Measurements from ENCODE around the gene CDKN2C. TPM values are rescaled to one million over a fixed set of nuclear protein-coding genes. Genes with fewer than 3 reads are reported as not detected.
"Not testable (repeated sequence)": the region's sequence is repeated elsewhere in the genome, so short reads cannot be mapped to it uniquely, and the experiment has no call there.

The CDKN2C gene
- 13.7 and 14.9 TPM in 2 replicates for total RNA-seq

DNA sequence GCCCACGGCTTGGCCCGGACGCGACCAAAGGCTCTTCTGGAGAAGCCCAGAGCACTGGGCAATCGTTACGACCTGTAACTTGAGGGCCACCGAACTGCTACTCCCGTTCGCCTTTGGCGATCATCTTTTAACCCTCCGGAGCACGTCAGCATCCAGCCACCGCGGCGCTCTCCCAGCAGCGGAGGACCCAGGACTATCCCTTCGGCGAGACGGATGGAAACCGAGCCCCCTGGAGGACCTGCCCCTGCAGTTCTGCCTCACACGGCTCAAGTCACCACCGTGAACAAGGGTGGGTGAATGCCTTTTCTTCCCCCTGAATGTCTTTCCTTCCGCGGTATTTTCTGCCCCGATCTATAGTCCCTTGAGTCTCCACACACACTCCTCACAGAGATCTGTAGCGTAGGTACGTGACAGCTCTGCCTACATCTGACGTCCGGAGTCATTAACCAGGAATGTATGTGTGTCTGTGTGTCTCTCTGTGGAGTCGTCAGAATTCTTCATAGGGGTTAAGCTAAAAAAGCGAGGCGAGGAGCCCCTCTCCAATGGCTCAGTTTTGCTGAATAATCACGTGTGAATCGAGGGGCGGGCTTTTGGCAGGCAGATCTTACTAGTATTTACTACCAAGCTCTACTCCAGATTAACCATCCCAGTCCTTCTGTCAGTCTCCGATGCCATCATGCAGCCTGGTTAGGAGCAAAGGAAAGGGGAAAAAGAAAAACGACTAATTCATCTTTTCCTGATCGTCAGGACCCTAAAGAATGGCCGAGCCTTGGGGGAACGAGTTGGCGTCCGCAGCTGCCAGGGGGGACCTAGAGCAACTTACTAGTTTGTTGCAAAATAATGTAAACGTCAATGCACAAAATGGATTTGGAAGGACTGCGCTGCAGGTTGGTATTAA lies at the start of gene CDKN2C:
CDKN2C (plus strand) TSS at position 635 of the 898 bp plus-strand sequence; CDS start at position 759, 124 bp downstream.
- H3K4me1 Mint-ChIP-seq (ENCODE audit: low read depth) = peaks cover 45% of the 10 kb centered on the region
- H3K27ac Mint-ChIP-seq = peak within 1 kb of the TSS; percentile 98
- peaks cover 7% of the 10 kb centered on the region for H3K27me3 Mint-ChIP-seq (ENCODE audit: insufficient read depth)
- H3K4me3 Mint-ChIP-seq = peak within 1 kb of the TSS; percentile 99
- no peaks in the 10 kb centered on the region for H3K9me3 Mint-ChIP-seq
- peaks cover 25% of the 10 kb centered on the region for H3K36me3 Mint-ChIP-seq (ENCODE audit: low read depth)
- intact Hi-C loops (cut with micrococcal nuclease) = loop anchor here (1.0 to 10.0 kb wide), 9 partner anchors 7 to 1757 kb away; partner anchors contain the start of genes BTF3L4, EPS15, RNF11 and TXNDC12
- DNase-seq (ENCODE audit: low spot score) = peak; percentile 48

DNA sequence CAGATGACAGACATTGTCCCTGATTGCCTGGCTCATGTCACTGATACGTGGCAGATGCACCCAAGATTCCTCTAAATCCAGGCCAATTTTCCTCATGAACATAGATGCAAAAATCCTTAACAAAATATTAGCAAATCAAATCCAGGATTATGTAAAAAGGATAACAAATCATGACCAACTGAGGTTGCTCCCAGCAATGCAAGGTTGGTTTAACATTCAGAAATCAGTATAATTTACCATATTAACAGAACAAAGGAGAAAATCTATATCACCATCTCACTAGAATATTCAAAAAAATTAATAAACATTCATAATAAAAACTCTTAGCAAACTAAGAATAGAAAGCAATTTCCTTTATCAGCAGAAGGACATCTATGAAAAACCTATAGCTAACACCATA lies 49.6 kb upstream of the CDKN2C start:
- Mint-ChIP-seq H3K27ac (no peak overlapping the region), H3K27me3 (ENCODE audit: insufficient read depth) (no peaks in the 10 kb centered on the region), H3K4me3 (no peak overlapping the region), H3K36me3 (ENCODE audit: low read depth) (peaks cover 3% of the 10 kb centered on the region), H3K4me1 (ENCODE audit: low read depth) (no peaks in the 10 kb centered on the region), H3K9me3 (peaks cover 17% of the 10 kb centered on the region)
- intact Hi-C loops (cut with micrococcal nuclease) = no loop called here
- DNase-seq (ENCODE audit: low spot score) = no peak

DNA sequence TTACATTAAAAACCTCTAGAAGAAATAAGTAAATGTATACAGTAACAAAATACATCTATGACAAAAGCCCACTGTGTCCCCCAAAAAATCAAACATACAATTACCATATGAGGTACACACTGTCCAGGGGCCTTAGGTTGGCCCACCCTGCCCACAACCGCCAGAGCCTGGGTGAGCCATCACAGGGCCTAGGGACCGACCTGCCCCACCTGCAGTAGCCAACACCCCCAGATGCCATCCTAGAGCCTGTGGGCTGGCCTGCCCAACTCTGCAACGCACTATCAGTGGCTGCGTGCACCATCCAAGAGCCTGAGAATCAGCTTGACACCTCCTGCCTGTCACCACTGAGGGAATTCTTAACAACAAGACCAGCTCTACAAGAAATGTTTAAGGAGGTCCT lies 49.0 kb upstream of the CDKN2C start:
- Mint-ChIP-seq H3K27ac (no peak overlapping the region), H3K4me3 (no peak overlapping the region), H3K9me3 (peaks cover 17% of the 10 kb centered on the region), H3K27me3 (ENCODE audit: insufficient read depth) (no peaks in the 10 kb centered on the region), H3K36me3 (ENCODE audit: low read depth) (peaks cover 4% of the 10 kb centered on the region), H3K4me1 (ENCODE audit: low read depth) (no peaks in the 10 kb centered on the region)
- intact Hi-C loops (cut with micrococcal nuclease) = no loop called here
- no peak for DNase-seq (ENCODE audit: low spot score)

DNA sequence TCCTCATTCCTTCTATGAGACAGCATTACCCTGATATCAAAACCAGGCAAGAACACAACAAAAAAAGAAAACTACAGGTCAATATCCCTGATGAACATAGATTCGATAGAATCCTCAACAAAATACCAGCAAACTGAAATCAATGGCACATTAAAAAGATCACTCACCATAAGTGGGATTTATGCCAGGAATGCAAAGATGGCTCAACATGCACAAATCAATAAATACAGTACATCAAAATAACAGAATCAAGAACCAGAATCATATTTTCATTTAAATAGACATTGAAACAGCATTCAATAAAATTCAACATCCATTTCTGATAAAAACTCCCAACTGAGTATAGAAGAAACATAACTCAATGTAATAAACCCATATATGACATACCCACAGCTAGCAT lies 46.5 kb upstream of the CDKN2C start:
- no peak overlapping the region for H3K4me3 Mint-ChIP-seq
- H3K36me3 Mint-ChIP-seq (ENCODE audit: low read depth) = peaks cover 10% of the 10 kb centered on the region
- DNase-seq (ENCODE audit: low spot score) = no peak
- no peaks in the 10 kb centered on the region for H3K4me1 Mint-ChIP-seq (ENCODE audit: low read depth)
- H3K27ac Mint-ChIP-seq = no peak overlapping the region
- intact Hi-C loops (cut with micrococcal nuclease) = no loop called here
- no peaks in the 10 kb centered on the region for H3K27me3 Mint-ChIP-seq (ENCODE audit: insufficient read depth)
- H3K9me3 Mint-ChIP-seq = peaks cover 17% of the 10 kb centered on the region

DNA sequence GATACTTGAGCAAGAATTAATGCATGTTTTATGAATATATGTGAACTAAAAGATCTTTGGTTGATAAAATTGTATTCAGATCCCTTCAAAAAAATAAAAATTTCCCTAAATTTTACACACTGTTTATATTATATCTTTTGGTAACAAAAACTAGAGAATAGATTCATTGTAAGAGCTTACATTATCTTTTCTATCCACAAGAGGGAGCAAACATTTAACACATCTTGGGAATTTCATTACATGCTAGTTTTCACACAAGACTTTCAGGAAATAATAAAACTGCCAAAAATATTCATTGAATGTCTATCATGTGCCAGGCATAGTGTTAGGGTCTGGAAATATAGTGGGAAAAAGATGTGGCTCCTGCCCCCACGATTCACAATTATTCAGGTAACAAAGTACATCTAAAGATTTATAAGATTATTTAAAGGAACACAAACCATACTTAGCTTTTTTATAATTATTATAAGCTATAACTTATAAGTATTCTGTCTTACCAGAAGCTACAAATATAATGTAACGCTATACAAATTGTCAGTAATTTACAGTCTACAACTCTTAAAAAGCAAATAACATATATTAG lies 40.6 kb upstream of the CDKN2C start:
- DNase-seq (ENCODE audit: low spot score) = no peak
- Mint-ChIP-seq H3K27ac (no peak overlapping the region), H3K4me1 (ENCODE audit: low read depth) (peaks cover 25% of the 10 kb centered on the region), H3K36me3 (ENCODE audit: low read depth) (peaks cover 8% of the 10 kb centered on the region), H3K4me3 (no peak overlapping the region), H3K27me3 (ENCODE audit: insufficient read depth) (no peaks in the 10 kb centered on the region), H3K9me3 (no peaks in the 10 kb centered on the region)
- intact Hi-C loops (cut with micrococcal nuclease) = loop anchor here (1.0 to 5.0 kb wide), 5 partner anchors 31 to 260 kb away; partner anchors contain the start of gene FAF1

DNA sequence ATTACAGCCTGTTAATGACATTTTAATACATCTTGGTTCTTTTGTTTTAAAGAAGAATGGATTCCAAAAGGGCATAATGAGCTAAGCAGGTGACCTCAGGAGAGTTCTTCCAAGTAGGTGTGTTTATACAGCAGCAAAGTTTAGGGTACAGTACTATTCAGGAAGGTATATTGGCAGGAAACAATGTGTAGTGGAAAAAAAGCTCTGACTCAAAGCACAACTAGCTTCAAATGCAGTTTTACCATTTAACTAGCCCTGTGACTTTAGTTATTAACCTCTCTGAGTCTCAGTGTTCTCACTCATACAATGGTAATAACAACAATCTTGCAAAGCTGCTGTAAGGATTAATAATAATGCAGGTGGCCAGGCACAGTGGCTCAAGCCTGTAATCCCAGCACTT lies 39.9 kb upstream of the CDKN2C start:
- Mint-ChIP-seq H3K27me3 (ENCODE audit: insufficient read depth) (no peaks in the 10 kb centered on the region), H3K27ac (no peak overlapping the region), H3K4me1 (ENCODE audit: low read depth) (peaks cover 25% of the 10 kb centered on the region), H3K4me3 (no peak overlapping the region), H3K36me3 (ENCODE audit: low read depth) (peaks cover 8% of the 10 kb centered on the region), H3K9me3 (no peaks in the 10 kb centered on the region)
- intact Hi-C loops (cut with micrococcal nuclease) = no loop called here
- no peak for DNase-seq (ENCODE audit: low spot score)

DNA sequence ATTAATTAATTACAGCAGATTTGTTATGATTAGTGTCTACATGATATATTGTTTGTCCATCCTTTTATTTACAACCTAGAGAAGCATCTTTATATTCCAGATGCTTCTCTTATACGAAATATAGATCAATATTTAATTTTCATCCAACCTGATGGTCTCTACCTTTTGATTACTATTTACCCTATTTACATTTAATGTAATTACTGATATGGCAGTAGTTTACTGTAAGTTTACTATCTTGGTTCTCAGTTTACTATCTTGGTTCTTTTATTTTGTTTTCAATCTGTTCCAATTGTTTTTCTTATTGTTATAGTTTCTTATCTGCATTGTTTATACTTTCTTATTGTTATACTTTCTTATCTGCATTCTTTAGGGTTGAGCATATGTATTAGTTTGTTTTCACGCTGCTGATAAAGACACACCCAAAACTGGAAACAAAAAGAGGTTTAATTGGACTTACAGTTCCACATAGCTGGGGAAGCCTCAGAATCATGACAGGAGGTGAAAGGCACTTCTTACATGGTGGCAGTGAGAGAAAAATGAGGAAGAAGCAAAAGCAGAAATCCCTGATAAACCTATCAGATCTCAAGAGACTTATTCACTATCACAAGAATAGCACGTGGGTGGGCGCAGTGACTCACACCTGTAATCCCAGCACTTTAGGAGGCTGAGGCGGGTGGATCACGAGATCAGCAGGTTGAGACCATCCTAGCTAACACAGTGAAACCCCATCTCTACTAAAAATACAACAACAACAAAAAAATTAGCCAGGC lies 38.9 kb upstream of the CDKN2C start:
- Mint-ChIP-seq H3K4me3 (no peak overlapping the region), H3K27ac (no peak overlapping the region), H3K4me1 (ENCODE audit: low read depth) (peaks cover 30% of the 10 kb centered on the region), H3K27me3 (ENCODE audit: insufficient read depth) (no peaks in the 10 kb centered on the region), H3K9me3 (no peaks in the 10 kb centered on the region), H3K36me3 (ENCODE audit: low read depth) (peaks cover 5% of the 10 kb centered on the region)
- no peak for DNase-seq (ENCODE audit: low spot score)
- intact Hi-C loops (cut with micrococcal nuclease) = no loop called here

DNA sequence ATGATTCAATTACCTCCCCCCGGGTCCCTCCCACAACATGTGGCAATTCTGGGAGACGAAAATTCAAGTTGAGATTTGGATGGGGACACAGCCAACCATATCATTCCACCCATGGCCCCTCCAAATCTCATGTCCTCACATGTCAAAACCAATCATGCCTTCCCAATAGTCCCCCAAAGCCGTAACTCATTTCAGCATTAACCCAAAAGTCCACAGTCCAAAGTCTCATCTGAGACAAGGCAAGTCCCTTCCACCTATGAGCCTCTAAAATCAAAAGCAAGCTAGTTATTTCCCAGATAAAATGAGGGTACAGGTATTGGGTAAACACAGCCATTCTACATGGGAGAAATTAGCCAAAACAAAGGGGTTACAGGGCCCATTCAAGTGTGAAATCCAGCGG lies 38.0 kb upstream of the CDKN2C start:
- H3K4me3 Mint-ChIP-seq; intact Hi-C loops (cut with micrococcal nuclease); H3K27ac Mint-ChIP-seq; DNase-seq (ENCODE audit: low spot score); H3K27me3 Mint-ChIP-seq (ENCODE audit: insufficient read depth); H3K9me3 Mint-ChIP-seq; H3K36me3 Mint-ChIP-seq (ENCODE audit: low read depth): not testable (repeated sequence)
- H3K4me1 Mint-ChIP-seq (ENCODE audit: low read depth) = peaks cover 34% of the 10 kb centered on the region

DNA sequence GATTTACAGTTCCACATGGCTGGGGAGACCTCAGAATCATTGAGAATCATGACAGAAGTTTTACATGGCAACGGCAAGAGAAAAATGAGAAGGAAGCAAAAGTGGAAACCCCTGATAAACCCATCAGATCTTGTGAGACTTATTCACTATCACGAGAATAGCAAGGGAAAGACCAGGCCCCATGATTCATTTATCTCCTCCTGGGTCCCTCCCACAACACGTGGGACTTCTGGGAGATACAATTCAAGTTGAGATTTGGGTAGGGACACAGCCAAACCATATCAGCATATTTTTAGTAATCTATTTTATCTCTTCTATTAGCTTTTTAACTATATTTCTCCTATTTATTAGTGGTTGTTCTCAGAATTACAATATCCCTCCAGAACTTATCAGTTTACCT lies 36.3 kb upstream of the CDKN2C start:
- H3K36me3 Mint-ChIP-seq (ENCODE audit: low read depth); H3K4me3 Mint-ChIP-seq; H3K27me3 Mint-ChIP-seq (ENCODE audit: insufficient read depth); H3K9me3 Mint-ChIP-seq; H3K27ac Mint-ChIP-seq; intact Hi-C loops (cut with micrococcal nuclease); DNase-seq (ENCODE audit: low spot score): not testable (repeated sequence)
- peaks cover 34% of the 10 kb centered on the region for H3K4me1 Mint-ChIP-seq (ENCODE audit: low read depth)

DNA sequence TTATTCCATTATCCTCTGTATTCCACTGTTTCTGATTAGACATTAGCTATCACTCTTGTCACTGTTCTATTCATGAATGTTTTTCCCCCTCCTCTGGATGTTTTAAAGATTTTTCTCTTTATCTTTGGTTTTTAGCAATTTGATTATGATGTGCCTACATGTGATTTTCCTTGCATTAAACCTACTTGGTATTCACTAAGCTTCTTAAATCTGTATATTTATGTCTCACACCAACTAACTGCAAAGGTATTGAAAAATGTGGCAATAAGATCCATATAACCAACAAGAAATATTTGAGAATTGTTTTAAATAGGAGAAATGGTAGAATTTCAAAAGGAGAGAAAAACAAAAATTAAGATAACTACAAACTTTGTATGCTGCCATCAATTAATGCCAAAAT lies 35.2 kb upstream of the CDKN2C start:
- Mint-ChIP-seq H3K36me3 (ENCODE audit: low read depth) (no peaks in the 10 kb centered on the region), H3K4me3 (no peak overlapping the region), H3K4me1 (ENCODE audit: low read depth) (peaks cover 28% of the 10 kb centered on the region), H3K27ac (no peak overlapping the region), H3K9me3 (no peaks in the 10 kb centered on the region), H3K27me3 (ENCODE audit: insufficient read depth) (no peaks in the 10 kb centered on the region)
- DNase-seq (ENCODE audit: low spot score) = no peak
- intact Hi-C loops (cut with micrococcal nuclease) = no loop called here

DNA sequence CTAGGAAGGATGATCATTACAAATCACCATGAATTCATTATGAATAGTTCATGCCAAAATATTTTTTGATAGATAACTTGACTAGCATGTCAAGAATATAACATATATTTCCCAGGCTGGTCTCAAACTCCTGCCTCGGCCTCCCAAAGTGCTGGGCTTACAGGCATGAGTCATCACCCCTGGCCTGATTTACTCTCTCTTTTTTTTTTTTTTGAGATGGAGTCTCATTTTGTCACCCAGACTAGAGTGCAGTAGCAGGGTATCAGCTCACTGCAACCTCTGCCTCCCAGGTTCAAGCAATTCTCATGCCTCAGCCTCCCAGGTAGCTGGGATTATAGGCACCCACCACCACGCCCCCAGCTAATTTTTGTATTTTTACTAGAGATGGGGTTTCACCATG lies 34.8 kb upstream of the CDKN2C start:
- H3K4me3 Mint-ChIP-seq; intact Hi-C loops (cut with micrococcal nuclease); H3K36me3 Mint-ChIP-seq (ENCODE audit: low read depth); DNase-seq (ENCODE audit: low spot score); H3K9me3 Mint-ChIP-seq; H3K27me3 Mint-ChIP-seq (ENCODE audit: insufficient read depth); H3K27ac Mint-ChIP-seq: not testable (repeated sequence)
- H3K4me1 Mint-ChIP-seq (ENCODE audit: low read depth) = peaks cover 23% of the 10 kb centered on the region

DNA sequence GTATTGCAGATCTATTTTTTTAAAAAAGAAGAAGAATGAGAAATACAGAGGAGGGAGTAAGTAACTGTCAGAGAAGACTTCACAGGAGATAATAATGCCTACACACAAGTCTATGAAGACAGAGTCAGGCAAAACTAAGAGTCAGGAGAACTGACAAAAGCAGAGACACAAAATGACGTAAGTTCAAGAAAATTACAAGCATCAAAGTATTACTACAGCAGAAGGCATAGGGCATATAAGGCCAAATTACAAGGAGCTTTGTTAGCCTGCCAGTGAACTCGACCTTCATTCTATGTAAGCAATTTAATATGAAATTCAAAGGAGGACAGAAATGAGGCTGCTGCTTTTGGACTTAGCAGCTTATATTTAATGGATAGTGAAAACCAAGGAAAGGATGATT lies 33.7 kb upstream of the CDKN2C start:
- Mint-ChIP-seq H3K4me3 (no peak overlapping the region), H3K9me3 (no peaks in the 10 kb centered on the region), H3K27me3 (ENCODE audit: insufficient read depth) (no peaks in the 10 kb centered on the region), H3K27ac (no peak overlapping the region), H3K4me1 (ENCODE audit: low read depth) (peaks cover 16% of the 10 kb centered on the region), H3K36me3 (ENCODE audit: low read depth) (no peaks in the 10 kb centered on the region)
- intact Hi-C loops (cut with micrococcal nuclease) = no loop called here
- no peak for DNase-seq (ENCODE audit: low spot score)

DNA sequence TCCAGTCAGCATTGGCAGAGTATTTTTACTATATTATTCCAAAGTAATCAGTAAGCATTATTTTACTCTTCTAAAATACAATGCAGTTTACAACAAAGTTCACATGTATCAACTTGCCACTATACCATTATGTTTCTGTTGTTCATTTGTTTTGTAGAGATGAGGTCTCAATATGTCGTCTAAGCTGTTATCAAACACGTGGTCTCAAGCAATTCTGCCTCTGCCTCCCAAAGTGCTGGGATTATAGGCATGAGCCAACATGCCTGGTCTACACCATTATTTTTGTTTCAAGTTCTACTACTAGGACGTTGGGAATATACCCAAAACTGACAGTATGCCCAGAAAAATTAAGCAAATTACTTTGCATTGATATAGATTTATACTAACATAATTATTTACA lies 29.8 kb upstream of the CDKN2C start:
- Mint-ChIP-seq H3K9me3 (no peaks in the 10 kb centered on the region), H3K4me1 (ENCODE audit: low read depth) (peaks cover 14% of the 10 kb centered on the region), H3K27ac (no peak overlapping the region), H3K27me3 (ENCODE audit: insufficient read depth) (no peaks in the 10 kb centered on the region), H3K4me3 (no peak overlapping the region), H3K36me3 (ENCODE audit: low read depth) (peaks cover 1% of the 10 kb centered on the region)
- DNase-seq (ENCODE audit: low spot score) = no peak
- intact Hi-C loops (cut with micrococcal nuclease) = no loop called here
